AG04450 (cell line): ENCODE measurements around the gene STPG3. TPM values are rescaled to one million over a fixed set of nuclear protein-coding genes. Genes with fewer than 3 reads are reported as not detected.

ENCODE experiments used
- CTCF ChIA-PET: fragments of 300-600, 350-600 bp; formaldehyde crosslinking; extraction: SDS; loops from one replicate; lab custom pipeline; 2022; ENCODE audit warnings: antibody characterized with exemption, inconsistent platforms; lab: Charles Lee
- POLR2A ChIA-PET: fragments of 350-600 bp; formaldehyde crosslinking; extraction: SDS; loops from one replicate; lab custom pipeline; 2021; ENCODE audit warnings: antibody characterized with exemption, inconsistent platforms; lab: Yijun Ruan, JAX
- DNase-seq: peaks from one replicate; pipeline ENCODE4 v3.0.0-alpha.2; 2011; ENCODE audit warnings: low read depth, low spot score
- H3K27ac ChIP-seq: one replicate; pipeline ENCODE4 v1.5.1; 2012; ENCODE audit warnings: low read depth, low read length, control low read depth
- H3K27me3 ChIP-seq: one replicate; pipeline ENCODE4 v1.6.0; 2012; ENCODE audit warnings: low read length; ENCODE audit not compliant: control insufficient read depth, insufficient read depth
- H3K4me3 ChIP-seq: 2 replicates; pipeline ENCODE4 v1.5.1; 2011; ENCODE audit warnings: mild to moderate bottlenecking, low read depth, low read length, control low read depth
- H3K9me3 ChIP-seq: 2 replicates; pipeline ENCODE4 v1.5.1; 2012; ENCODE audit warnings: low read length; ENCODE audit not compliant: control insufficient read depth, insufficient read depth
- CTCF ChIP-seq: IDR thresholded peaks from 2 replicates; pipeline ENCODE4 v1.5.1; 2011; ENCODE audit warnings: low read depth, low read length, control low read depth, inconsistent platforms
- polyA plus RNA-seq: library from polyadenylated mRNA; depleted of rRNA; stranded (reverse); fragments of >200 nt; gene quantifications from 2 replicates; pipeline ENCODE4 v1.2.3, GENCODE V29; 2011

STPG3 gene
- polyA plus RNA-seq, 1 experiment: not detected

GRCh38 chr9:137228506-137228967, 22.5 kb upstream of the STPG3 start:
- Histone ChIP-seq H3K9me3 (no peaks in the 10 kb centered on the region; the same call in 1 of the 2 replicates), H3K27ac (no peak overlapping the region), H3K27me3 (no peaks in the 10 kb centered on the region), H3K4me3 (no peak overlapping the region)
- no peak for DNase-seq
- TF ChIP-seq CTCF: no peak
- CTCF ChIA-PET: interaction anchor here (1.2 to 2.4 kb wide), 5 partner anchors 8 to 200 kb away, joined by 3 to 14 read pairs (median 8); no protein-coding TSS in a partner anchor
- POLR2A ChIA-PET: interaction anchor here (1.8 kb wide), 1 partner anchor 12 kb away, joined by 7 read pairs; the partner anchor contains the start of gene TUBB4B

- Histone ChIP-seq H3K27me3 (no peaks in the 10 kb centered on the region), H3K9me3 (no peaks in the 10 kb centered on the region; the same call in 1 of the 2 replicates), H3K4me3 (no peak overlapping the region), H3K27ac (no peak overlapping the region)
- no peak for TF ChIP-seq CTCF
- ChIA-PET POLR2A (interaction anchor here (0.6 to 1.9 kb wide), 2 partner anchors 12 to 24 kb away, joined by 3 to 7 read pairs; partner anchors contain the start of gene TUBB4B), CTCF (interaction anchor here (0.5 to 0.6 kb wide), 2 partner anchors 73 to 182 kb away, joined by 3 read pairs; no protein-coding TSS in a partner anchor)
- DNase-seq: no peak
Measured at GRCh38 chr9:137228968-137229896, 21.9 kb upstream of the STPG3 start.

- Histone ChIP-seq H3K4me3 (no peak overlapping the region), H3K27me3 (no peaks in the 10 kb centered on the region), H3K9me3 (no peaks in the 10 kb centered on the region; the same call in 1 of the 2 replicates), H3K27ac (no peak overlapping the region)
- ChIA-PET CTCF (no interaction called here), POLR2A (interaction anchor here (0.6 to 1.9 kb wide), 2 partner anchors 11 to 25 kb away, joined by 3 to 7 read pairs; partner anchors contain the start of gene TUBB4B)
- no peak for DNase-seq
- no peak for TF ChIP-seq CTCF
Measured at GRCh38 chr9:137229903-137230704, 21.0 kb upstream of the STPG3 start.

- H3K4me3 ChIP-seq: no peak within 1 kb of the TSS
- POLR2A ChIA-PET: interaction anchor here (1.9 kb wide), 1 partner anchor 10 kb away, joined by 7 read pairs; the partner anchor contains the start of gene TUBB4B
- CTCF ChIA-PET: no interaction called here
- no peaks in the 10 kb centered on the region for H3K27me3 ChIP-seq
- H3K9me3 ChIP-seq: no peaks in the 10 kb centered on the region; the same call in 1 of the 2 replicates
- no peak for TF ChIP-seq CTCF
- no peak within 1 kb of the TSS for H3K27ac ChIP-seq
- no peak for DNase-seq
Measured at GRCh38 chr9:137230705-137231371, 20.2 kb upstream of the STPG3 start, which contains the start of gene SLC34A3. Gene SLC34A3 (plus strand): TSS chr9:137230901. CDS start chr9:137231703, 802 bp downstream.
